ENCODE results near the gene IL1RAPL1. TPM values are rescaled to one million over a fixed set of nuclear protein-coding genes. Genes with fewer than 3 reads are reported as not detected.

IL1RAPL1 gene
- total RNA-seq, 1 experiment from 2014 or later = 2.9 TPM

- Histone ChIP-seq H3K36me3 (replicated peaks; ENCODE audit: control insufficient read depth, insufficient read depth, low read length) (no peaks in the 10 kb centered on the region), H3K27me3 (ENCODE audit: control insufficient read depth, insufficient read depth, low read length) (no peaks in the 10 kb centered on the region), H3K4me3 (ENCODE audit: insufficient read depth, low read depth, low read length) (no peak overlapping the region)
- DNase-seq = no peak
Measured at GRCh38 chrX:29813174-29813573, 1225.9 kb downstream of the IL1RAPL1 start.

- DNase-seq = no peak
- Histone ChIP-seq H3K27me3 (ENCODE audit: control insufficient read depth, insufficient read depth, low read length) (no peaks in the 10 kb centered on the region), H3K36me3 (replicated peaks; ENCODE audit: control insufficient read depth, insufficient read depth, low read length) (no peaks in the 10 kb centered on the region), H3K4me3 (ENCODE audit: insufficient read depth, low read depth, low read length) (no peak overlapping the region)
Measured at GRCh38 chrX:29824176-29824906, 1237.1 kb downstream of the IL1RAPL1 start.

GRCh38 chrX:29826742-29827141 is 1239.5 kb downstream of the IL1RAPL1 start:
- Histone ChIP-seq H3K4me3 (ENCODE audit: insufficient read depth, low read depth, low read length) (no peak overlapping the region), H3K27me3 (ENCODE audit: control insufficient read depth, insufficient read depth, low read length) (no peaks in the 10 kb centered on the region), H3K36me3 (replicated peaks; ENCODE audit: control insufficient read depth, insufficient read depth, low read length) (no peaks in the 10 kb centered on the region)
- DNase-seq = no peak

- Histone ChIP-seq H3K27me3 (ENCODE audit: control insufficient read depth, insufficient read depth, low read length) (no peaks in the 10 kb centered on the region), H3K4me3 (ENCODE audit: insufficient read depth, low read depth, low read length) (no peak overlapping the region), H3K36me3 (replicated peaks; ENCODE audit: control insufficient read depth, insufficient read depth, low read length) (no peaks in the 10 kb centered on the region)
- no peak for DNase-seq
Measured at GRCh38 chrX:29834311-29834710, 1247.1 kb downstream of the IL1RAPL1 start.

- no peak for DNase-seq
- H3K27me3 ChIP-seq (ENCODE audit: control insufficient read depth, insufficient read depth, low read length) = no peaks in the 10 kb centered on the region
- no peaks in the 10 kb centered on the region for H3K36me3 ChIP-seq (replicated peaks; ENCODE audit: control insufficient read depth, insufficient read depth, low read length)
- no peak overlapping the region for H3K4me3 ChIP-seq (ENCODE audit: insufficient read depth, low read depth, low read length)
Measured at GRCh38 chrX:29834764-29835163, 1247.5 kb downstream of the IL1RAPL1 start.

GRCh38 chrX:29841750-29842149 is 1254.5 kb downstream of the IL1RAPL1 start:
- no peak for DNase-seq
- no peak overlapping the region for H3K4me3 ChIP-seq (ENCODE audit: insufficient read depth, low read depth, low read length)
- H3K27me3 ChIP-seq (ENCODE audit: control insufficient read depth, insufficient read depth, low read length) = no peaks in the 10 kb centered on the region
- no peaks in the 10 kb centered on the region for H3K36me3 ChIP-seq (replicated peaks; ENCODE audit: control insufficient read depth, insufficient read depth, low read length)

- no peaks in the 10 kb centered on the region for H3K36me3 ChIP-seq (replicated peaks; ENCODE audit: control insufficient read depth, insufficient read depth, low read length)
- DNase-seq = no peak
- H3K4me3 ChIP-seq (ENCODE audit: insufficient read depth, low read depth, low read length) = no peak overlapping the region
- no peaks in the 10 kb centered on the region for H3K27me3 ChIP-seq (ENCODE audit: control insufficient read depth, insufficient read depth, low read length)
Measured at GRCh38 chrX:29842552-29842951, 1255.3 kb downstream of the IL1RAPL1 start.

GRCh38 chrX:29851857-29852605 is 1264.8 kb downstream of the IL1RAPL1 start:
- Histone ChIP-seq H3K27me3 (ENCODE audit: control insufficient read depth, insufficient read depth, low read length) (no peaks in the 10 kb centered on the region), H3K4me3 (ENCODE audit: insufficient read depth, low read depth, low read length) (no peak overlapping the region), H3K36me3 (replicated peaks; ENCODE audit: control insufficient read depth, insufficient read depth, low read length) (no peaks in the 10 kb centered on the region)
- no peak for DNase-seq

GRCh38 chrX:29852767-29853166 is 1265.5 kb downstream of the IL1RAPL1 start:
- no peak for DNase-seq
- H3K27me3 ChIP-seq (ENCODE audit: control insufficient read depth, insufficient read depth, low read length) = no peaks in the 10 kb centered on the region
- no peak overlapping the region for H3K4me3 ChIP-seq (ENCODE audit: insufficient read depth, low read depth, low read length)
- no peaks in the 10 kb centered on the region for H3K36me3 ChIP-seq (replicated peaks; ENCODE audit: control insufficient read depth, insufficient read depth, low read length)

- H3K36me3 ChIP-seq (replicated peaks; ENCODE audit: control insufficient read depth, insufficient read depth, low read length) = no peaks in the 10 kb centered on the region
- no peak for DNase-seq
- no peaks in the 10 kb centered on the region for H3K27me3 ChIP-seq (ENCODE audit: control insufficient read depth, insufficient read depth, low read length)
- no peak overlapping the region for H3K4me3 ChIP-seq (ENCODE audit: insufficient read depth, low read depth, low read length)
Measured at GRCh38 chrX:29858714-29859113, 1271.5 kb downstream of the IL1RAPL1 start.

GRCh38 chrX:29862126-29862677 is 1275.0 kb downstream of the IL1RAPL1 start:
- no peak overlapping the region for H3K4me3 ChIP-seq (ENCODE audit: insufficient read depth, low read depth, low read length)
- DNase-seq = no peak
- no peaks in the 10 kb centered on the region for H3K27me3 ChIP-seq (ENCODE audit: control insufficient read depth, insufficient read depth, low read length)
- H3K36me3 ChIP-seq (replicated peaks; ENCODE audit: control insufficient read depth, insufficient read depth, low read length) = no peaks in the 10 kb centered on the region

- Histone ChIP-seq H3K36me3 (replicated peaks; ENCODE audit: control insufficient read depth, insufficient read depth, low read length) (no peaks in the 10 kb centered on the region), H3K4me3 (ENCODE audit: insufficient read depth, low read depth, low read length) (no peak overlapping the region), H3K27me3 (ENCODE audit: control insufficient read depth, insufficient read depth, low read length) (no peaks in the 10 kb centered on the region)
- DNase-seq = no peak
Measured at GRCh38 chrX:29867971-29868370, 1280.7 kb downstream of the IL1RAPL1 start.

- no peak for DNase-seq
- no peaks in the 10 kb centered on the region for H3K27me3 ChIP-seq (ENCODE audit: control insufficient read depth, insufficient read depth, low read length)
- H3K4me3 ChIP-seq (ENCODE audit: insufficient read depth, low read depth, low read length) = no peak overlapping the region
- H3K36me3 ChIP-seq (replicated peaks; ENCODE audit: control insufficient read depth, insufficient read depth, low read length) = no peaks in the 10 kb centered on the region
Measured at GRCh38 chrX:29869837-29870236, 1282.6 kb downstream of the IL1RAPL1 start.

GRCh38 chrX:29870608-29871007 is 1283.4 kb downstream of the IL1RAPL1 start:
- no peak for DNase-seq
- Histone ChIP-seq H3K27me3 (ENCODE audit: control insufficient read depth, insufficient read depth, low read length) (no peaks in the 10 kb centered on the region), H3K36me3 (replicated peaks; ENCODE audit: control insufficient read depth, insufficient read depth, low read length) (no peaks in the 10 kb centered on the region), H3K4me3 (ENCODE audit: insufficient read depth, low read depth, low read length) (no peak overlapping the region)

GRCh38 chrX:29872831-29873230 is 1285.6 kb downstream of the IL1RAPL1 start:
- Histone ChIP-seq H3K36me3 (replicated peaks; ENCODE audit: control insufficient read depth, insufficient read depth, low read length) (no peaks in the 10 kb centered on the region), H3K4me3 (ENCODE audit: insufficient read depth, low read depth, low read length) (no peak overlapping the region), H3K27me3 (ENCODE audit: control insufficient read depth, insufficient read depth, low read length) (no peaks in the 10 kb centered on the region)
- DNase-seq = no peak
